Mesothelial cell of epicardium (in vitro differentiated cells): ENCODE measurements around the gene IFNAR1. TPM values are rescaled to one million over a fixed set of nuclear protein-coding genes. Genes with fewer than 3 reads are reported as not detected.

ENCODE experiments used
- DNase-seq, 2 experiments: peaks; one replicate each; pipeline ENCODE4 v3.0.0; 2021; ENCODE audit warnings: low spot score in 2 of 2; ENCODE audit not compliant: unreplicated experiment in 2 of 2
- H3K27ac Mint-ChIP-seq: 2 replicates; pipeline ENCODE4 v1.8.0; 2021; ENCODE audit warnings: mixed read lengths
- H3K27me3 Mint-ChIP-seq: 2 replicates; pipeline ENCODE4 v1.8.0; 2021; ENCODE audit warnings: low read depth, mixed read lengths
- H3K36me3 Mint-ChIP-seq: 2 replicates; pipeline ENCODE4 v1.8.0; 2021; ENCODE audit warnings: mixed read lengths
- H3K4me1 Mint-ChIP-seq: 2 replicates; pipeline ENCODE4 v1.8.0; 2021; ENCODE audit warnings: mixed read lengths
- H3K4me3 Mint-ChIP-seq: 2 replicates; pipeline ENCODE4 v1.8.0; 2021; ENCODE audit warnings: mild to moderate bottlenecking, moderate library complexity, mixed read lengths
- H3K9me3 Mint-ChIP-seq: 2 replicates; pipeline ENCODE4 v1.8.0; 2021; ENCODE audit warnings: mixed read lengths
- total RNA-seq: library from RNA; stranded (reverse); gene quantifications from 3 replicates; pipeline ENCODE4 v1.2.1, GENCODE V29; 2021
- TF ChIP-seq, protein P1 (sequence below): fragments of 200-600 bp; sonication (generic); IDR thresholded peaks from one replicate; pipeline ENCODE4 v1.5.0; 2021; ENCODE audit warnings: antibody characterized with exemption; ENCODE audit not compliant: unreplicated experiment

Gene IFNAR1
- total RNA-seq, 1 donor from 2014 or later, result 27.0 TPM

DNA sequence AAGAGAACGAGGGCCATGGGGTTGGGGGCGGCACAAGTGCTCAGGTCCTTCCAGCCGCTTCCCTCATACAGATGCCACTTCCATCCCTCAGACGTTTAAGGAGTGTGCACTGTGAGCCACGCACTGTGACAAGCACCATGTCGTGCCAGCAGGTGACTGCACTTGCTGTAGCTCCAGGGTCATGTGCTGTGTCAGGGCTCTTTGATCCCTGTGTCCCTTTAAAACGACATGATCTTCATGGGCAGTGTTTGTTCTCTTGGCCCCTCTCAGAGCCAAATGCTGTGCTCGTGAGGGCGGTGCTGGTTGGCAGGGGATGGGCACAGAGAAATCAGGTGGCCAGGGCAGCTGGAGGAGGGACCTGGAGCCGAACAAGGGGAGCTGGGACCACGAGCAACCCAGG is 38.7 kb upstream of the IFNAR1 start:
- Mint-ChIP-seq H3K27ac (peak overlapping the region; percentile 93), H3K36me3 (peaks cover 26% of the 10 kb centered on the region), H3K9me3 (peaks cover under 1% of the 10 kb centered on the region), H3K27me3 (no peaks in the 10 kb centered on the region), H3K4me3 (no peak overlapping the region), H3K4me1 (peaks cover 38% of the 10 kb centered on the region)
- TF ChIP-seq, protein P1, sequence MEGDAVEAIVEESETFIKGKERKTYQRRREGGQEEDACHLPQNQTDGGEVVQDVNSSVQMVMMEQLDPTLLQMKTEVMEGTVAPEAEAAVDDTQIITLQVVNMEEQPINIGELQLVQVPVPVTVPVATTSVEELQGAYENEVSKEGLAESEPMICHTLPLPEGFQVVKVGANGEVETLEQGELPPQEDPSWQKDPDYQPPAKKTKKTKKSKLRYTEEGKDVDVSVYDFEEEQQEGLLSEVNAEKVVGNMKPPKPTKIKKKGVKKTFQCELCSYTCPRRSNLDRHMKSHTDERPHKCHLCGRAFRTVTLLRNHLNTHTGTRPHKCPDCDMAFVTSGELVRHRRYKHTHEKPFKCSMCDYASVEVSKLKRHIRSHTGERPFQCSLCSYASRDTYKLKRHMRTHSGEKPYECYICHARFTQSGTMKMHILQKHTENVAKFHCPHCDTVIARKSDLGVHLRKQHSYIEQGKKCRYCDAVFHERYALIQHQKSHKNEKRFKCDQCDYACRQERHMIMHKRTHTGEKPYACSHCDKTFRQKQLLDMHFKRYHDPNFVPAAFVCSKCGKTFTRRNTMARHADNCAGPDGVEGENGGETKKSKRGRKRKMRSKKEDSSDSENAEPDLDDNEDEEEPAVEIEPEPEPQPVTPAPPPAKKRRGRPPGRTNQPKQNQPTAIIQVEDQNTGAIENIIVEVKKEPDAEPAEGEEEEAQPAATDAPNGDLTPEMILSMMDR, result no peak
- no peak for DNase-seq

DNA sequence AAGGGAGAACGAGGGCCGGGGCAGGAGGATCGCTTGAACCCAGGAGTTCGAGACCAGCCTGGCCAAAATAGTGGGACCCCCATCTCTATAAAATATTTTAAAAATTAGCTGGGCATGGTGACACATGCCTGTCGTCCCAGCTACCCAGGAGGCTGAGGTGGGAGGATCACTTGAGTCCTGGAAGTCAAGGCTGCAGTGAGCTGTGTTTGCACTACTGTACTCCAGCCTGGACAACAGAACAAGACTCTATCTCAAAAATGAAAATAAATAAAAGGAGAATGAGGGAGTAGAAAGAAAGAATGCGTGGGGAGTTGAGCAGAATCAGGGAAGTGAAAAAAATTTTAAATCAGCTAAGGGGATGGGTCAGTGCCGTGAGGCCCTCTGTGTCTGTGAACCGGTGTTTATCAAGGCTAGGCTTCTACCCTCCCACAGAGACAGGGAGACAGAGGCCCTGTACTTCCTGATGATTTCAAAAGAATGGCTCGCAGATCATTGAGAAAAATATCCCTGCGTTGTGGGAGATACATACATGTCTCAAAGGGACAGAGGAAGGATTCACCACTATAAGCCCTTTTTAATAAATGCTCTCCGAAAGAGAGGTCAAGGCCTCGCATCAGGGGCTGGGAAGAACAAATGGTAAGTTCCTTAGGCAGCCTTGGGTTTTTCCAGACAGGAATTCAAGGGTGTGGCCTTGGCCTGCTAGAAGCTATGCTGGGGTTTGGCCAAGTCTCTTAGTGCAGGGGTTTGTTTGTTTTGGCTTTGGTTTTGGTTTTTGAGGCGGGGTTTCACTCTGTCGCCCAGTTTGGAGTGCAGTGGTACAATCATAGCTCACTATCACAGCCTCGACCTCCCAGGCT is 37.9 kb upstream of the IFNAR1 start:
- H3K27ac Mint-ChIP-seq, result peak overlapping the region; percentile 93
- peaks cover 25% of the 10 kb centered on the region for H3K36me3 Mint-ChIP-seq
- TF ChIP-seq, protein P1, result no peak
- H3K4me3 Mint-ChIP-seq, result no peak overlapping the region
- H3K4me1 Mint-ChIP-seq, result peaks cover 38% of the 10 kb centered on the region
- H3K9me3 Mint-ChIP-seq, result no peaks in the 10 kb centered on the region
- no peaks in the 10 kb centered on the region for H3K27me3 Mint-ChIP-seq
- DNase-seq, result no peak

DNA sequence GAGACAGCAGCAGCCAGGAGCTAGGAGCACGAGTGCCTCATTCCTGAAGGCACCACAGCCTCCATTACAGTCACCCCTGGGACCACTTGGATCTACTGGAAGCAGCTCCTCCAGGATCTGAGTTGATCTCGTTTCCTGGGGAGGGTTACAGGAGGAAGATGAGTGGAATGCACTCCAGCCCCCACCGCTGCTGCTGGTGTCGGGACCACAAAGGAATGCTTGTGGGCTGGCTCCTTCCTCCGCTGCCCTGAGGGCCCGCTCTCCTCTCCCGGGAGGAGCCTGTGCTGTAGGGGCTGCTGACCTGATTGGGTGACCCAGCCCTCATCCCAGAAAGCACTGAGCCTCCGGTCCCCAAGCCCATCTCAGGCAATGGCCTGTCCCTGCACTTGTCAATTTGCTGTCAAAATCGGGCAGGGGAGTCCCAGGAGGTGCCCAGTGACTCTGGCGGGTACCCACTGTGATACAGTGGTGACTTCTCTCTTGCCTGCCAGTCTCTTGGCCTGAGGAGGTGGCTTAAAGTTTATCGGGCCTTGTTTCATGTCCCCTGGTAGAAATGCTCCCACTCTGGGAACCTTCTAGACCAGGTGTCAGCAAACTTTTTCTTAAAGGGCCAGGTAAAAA is 35.5 kb upstream of the IFNAR1 start:
- peak overlapping the region; percentile 93 for H3K27ac Mint-ChIP-seq
- H3K36me3 Mint-ChIP-seq, result peaks cover 13% of the 10 kb centered on the region
- H3K27me3 Mint-ChIP-seq, result no peaks in the 10 kb centered on the region
- DNase-seq, result no peak
- TF ChIP-seq, protein P1, result no peak
- H3K9me3 Mint-ChIP-seq, result no peaks in the 10 kb centered on the region
- H3K4me1 Mint-ChIP-seq, result peaks cover 45% of the 10 kb centered on the region
- H3K4me3 Mint-ChIP-seq, result no peak overlapping the region

DNA sequence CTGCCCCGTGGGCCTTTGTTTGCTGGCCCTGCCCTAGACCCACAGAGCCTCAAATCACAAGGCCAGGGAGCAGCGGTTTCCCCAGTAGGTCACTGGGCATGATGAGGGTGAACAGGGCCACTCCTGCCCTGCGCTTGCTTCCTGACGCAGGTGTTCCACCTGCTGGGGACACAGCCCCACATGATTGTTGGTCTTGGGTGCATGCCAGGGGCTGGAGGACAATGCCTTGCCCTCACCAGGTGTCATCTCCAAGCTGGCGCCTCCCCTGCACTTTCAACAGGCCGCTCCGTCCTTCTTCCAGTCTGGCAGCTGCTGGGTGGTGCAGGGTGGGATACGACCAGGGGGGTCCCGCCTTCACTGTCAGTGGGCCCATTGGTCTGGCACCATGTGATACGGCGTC is 34.3 kb upstream of the IFNAR1 start:
- H3K36me3 Mint-ChIP-seq, result peaks cover 13% of the 10 kb centered on the region
- peaks cover 45% of the 10 kb centered on the region for H3K4me1 Mint-ChIP-seq
- no peaks in the 10 kb centered on the region for H3K9me3 Mint-ChIP-seq
- no peaks in the 10 kb centered on the region for H3K27me3 Mint-ChIP-seq
- no peak overlapping the region for H3K27ac Mint-ChIP-seq
- H3K4me3 Mint-ChIP-seq, result no peak overlapping the region
- DNase-seq, result no peak
- TF ChIP-seq, protein P1, result no peak

DNA sequence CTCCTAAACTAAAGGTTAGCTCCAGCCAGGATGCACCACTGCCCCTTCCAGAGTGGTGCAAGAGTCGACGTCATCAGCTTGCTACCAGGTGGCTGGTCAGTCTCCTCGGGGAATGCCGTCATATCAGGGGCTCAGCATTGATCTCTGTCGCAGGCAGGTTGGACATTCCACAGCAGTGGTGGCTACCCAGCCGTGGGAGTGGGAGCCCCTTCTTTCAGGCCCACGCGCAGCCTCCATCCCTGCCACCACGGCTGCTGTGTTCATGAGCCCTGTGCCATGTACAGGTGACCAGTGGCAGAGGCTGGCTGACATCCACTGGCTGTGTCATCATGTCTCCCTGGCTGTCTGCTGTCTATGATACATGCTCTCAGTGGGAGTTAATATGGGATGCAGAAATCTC is 33.1 kb upstream of the IFNAR1 start:
- TF ChIP-seq, protein P1, result no peak
- no peak overlapping the region for H3K27ac Mint-ChIP-seq
- no peak for DNase-seq
- H3K4me3 Mint-ChIP-seq, result no peak overlapping the region
- peaks cover 38% of the 10 kb centered on the region for H3K4me1 Mint-ChIP-seq
- no peaks in the 10 kb centered on the region for H3K9me3 Mint-ChIP-seq
- H3K36me3 Mint-ChIP-seq, result peaks cover 9% of the 10 kb centered on the region
- no peaks in the 10 kb centered on the region for H3K27me3 Mint-ChIP-seq
